ENCODE data around the gene EPS8L1.
"Not testable (repeated sequence)": the region's sequence is repeated elsewhere in the genome, so short reads cannot be mapped to it uniquely, and the experiment has no call there.

Gene EPS8L1

DNA sequence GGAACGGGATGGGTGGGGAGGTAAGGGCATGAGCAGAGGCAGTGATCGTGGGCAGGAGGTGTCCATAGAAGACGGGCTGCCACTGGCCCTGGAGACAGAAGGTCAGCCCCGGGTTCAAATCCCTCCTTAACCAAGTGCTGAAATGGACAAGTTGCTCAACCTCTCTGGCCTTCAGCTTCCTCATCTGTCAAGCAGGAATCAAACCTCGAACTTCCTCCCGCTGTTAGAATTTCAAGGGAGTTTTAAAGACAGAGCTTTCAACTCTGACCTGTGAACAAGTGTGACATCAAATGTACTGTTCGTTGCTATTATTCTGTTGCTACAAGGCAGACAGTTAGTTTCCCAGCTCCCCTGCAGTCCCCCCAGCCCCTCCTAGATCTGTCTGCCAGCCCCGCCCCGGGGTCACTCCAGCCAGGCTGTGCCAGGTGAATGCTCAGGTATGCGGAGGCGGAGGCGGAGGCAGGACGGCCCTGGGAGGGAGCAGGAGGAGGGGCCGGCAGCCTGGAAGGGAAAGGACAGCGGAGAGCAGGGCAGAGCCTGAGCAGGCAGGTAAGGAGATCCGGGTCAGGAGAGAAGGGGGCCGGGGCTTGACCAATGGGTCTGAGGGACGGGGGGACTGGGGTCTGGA, at the start of gene EPS8L1:
Gene EPS8L1 (plus strand): TSS at position 499 of the 628 bp plus-strand sequence. CDS start 576 bp downstream, outside the sequence.
- no peak for DNase-seq (ENCODE audit: low read depth)

GRCh38 chr19:55027140-55027471, 48.6 kb upstream of the EPS8L1 start:
- DNase-seq (ENCODE audit: low read depth): not testable (repeated sequence)

GRCh38 chr19:55027472-55028337, 48.0 kb upstream of the EPS8L1 start:
- no peak for DNase-seq (ENCODE audit: low read depth)

DNA sequence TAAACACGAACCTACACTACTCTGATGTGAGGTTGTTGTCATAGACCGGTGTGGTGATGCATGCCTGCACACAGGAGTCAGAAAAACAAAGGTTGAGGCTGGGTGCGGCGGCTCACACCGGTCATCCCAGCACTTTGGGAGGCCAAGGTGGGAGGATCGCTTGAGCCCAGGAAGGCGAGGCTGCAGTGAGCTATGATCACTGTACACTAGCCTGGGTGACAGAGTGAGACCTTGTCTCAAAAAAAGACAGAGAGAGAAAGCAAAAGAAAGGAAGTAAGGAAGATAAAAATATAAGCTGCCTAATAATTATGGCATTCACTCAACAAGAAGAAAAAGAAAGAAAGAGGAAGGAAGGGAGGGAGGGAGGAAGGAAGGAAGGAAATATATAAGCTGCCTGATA, 46.9 kb upstream of the EPS8L1 start:
- no peak for DNase-seq (ENCODE audit: low read depth)

GRCh38 chr19:55031178-55031577, 44.5 kb upstream of the EPS8L1 start:
- DNase-seq (ENCODE audit: low read depth): no peak

GRCh38 chr19:55032170-55032800, 43.4 kb upstream of the EPS8L1 start:
- no peak for DNase-seq (ENCODE audit: low read depth)

- DNase-seq (ENCODE audit: low read depth): not testable (repeated sequence)
These were observed 42.6 kb upstream of the EPS8L1 start for GRCh38 chr19:55032976-55033643.

DNA sequence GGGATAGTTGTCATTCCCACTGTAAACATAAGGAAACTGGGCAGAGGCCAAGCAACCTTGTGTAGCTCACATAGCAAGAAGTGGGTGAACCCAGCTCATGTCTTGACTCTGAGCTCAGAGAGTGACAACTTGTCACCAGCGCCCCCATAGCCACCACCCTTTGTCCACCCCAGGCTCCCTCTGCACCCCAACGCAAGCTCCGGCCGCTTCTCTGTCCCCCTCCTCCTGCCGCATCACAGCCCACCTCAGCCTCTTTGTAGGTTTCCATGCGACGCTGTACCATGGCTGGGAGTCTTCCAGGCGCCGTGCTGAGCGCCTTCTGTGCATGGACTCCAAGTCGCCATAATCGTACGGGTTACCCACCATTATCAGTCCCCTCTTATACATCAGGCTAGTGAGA, 40.9 kb upstream of the EPS8L1 start:
- DNase-seq (ENCODE audit: low read depth): no peak

DNA sequence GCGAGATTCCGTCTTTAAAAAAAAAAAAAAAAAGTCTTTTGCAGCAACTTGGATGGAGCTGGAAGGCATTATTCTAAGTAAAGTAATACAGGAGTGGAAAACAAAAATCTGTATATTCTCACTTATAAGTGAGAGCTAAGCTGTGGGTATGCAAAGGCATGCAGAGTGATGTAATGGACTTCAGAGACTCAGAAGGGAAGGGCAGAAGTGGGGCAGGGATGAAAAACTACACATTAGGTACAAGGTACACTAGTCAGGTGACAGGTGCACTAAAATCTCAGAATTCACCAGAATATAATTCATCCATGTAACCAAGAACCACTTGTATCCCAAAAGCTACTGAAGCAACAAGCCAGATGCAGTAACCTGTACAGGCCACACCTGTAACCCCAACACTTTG, 39.6 kb upstream of the EPS8L1 start:
- no peak for DNase-seq (ENCODE audit: low read depth)

GRCh38 chr19:55037603-55038002, 38.1 kb upstream of the EPS8L1 start:
- not testable (repeated sequence) for DNase-seq (ENCODE audit: low read depth)

GRCh38 chr19:55040654-55041053, 35.0 kb upstream of the EPS8L1 start:
- not testable (repeated sequence) for DNase-seq (ENCODE audit: low read depth)

DNA sequence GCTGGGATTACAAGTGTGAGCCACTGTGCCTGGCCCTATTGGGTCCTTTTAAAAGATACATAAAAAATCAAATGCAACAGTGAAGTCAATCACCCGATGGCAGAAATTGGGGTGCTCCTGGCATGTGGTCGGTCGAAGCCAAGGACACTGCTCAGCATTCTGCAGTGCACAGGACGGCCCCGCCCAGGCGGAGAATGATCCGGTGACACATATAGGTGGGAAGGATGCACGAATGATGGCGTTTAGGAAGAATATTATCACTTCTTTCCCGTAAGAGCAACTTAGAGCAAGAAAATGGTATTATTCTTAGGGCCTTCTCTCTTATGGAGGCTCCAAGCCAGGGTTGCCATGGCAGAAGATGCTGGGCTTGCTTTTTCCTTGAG, 34.4 kb upstream of the EPS8L1 start:
- DNase-seq (ENCODE audit: low read depth): no peak

DNA sequence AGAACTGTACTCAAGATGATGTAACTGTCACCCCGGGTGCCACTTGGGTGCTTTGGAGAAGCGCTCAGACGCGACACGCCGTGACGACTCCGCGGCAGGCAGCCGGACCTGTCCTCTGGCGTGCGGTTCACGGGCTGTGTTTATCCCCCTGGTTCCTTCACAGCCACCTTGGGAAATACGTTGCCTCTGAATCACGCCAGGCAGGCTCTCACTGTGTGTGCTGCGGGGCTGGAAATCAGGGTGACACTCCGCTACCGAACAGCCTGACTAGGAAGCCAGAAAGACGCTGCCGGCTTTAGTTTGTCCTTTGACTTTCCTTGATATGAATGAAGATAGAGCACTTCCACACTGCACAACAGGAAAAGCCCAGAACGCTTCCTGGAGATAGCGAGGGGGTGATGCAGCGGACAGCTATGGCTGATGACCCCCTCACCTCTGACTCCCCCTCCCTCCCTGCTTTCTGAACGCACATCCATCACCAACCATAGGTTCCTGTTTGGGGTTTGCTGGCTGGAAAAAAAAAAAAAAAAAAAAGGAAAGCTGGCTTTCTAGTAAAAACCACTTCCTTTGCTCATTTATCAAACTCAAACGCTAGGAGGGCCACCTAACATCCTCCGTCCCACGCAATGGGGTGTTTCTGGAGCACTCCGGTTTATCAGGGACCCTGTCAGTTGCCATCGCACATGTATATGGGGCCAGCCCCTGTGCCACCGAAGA, 33.9 kb upstream of the EPS8L1 start:
- no peak for DNase-seq (ENCODE audit: low read depth)

DNA sequence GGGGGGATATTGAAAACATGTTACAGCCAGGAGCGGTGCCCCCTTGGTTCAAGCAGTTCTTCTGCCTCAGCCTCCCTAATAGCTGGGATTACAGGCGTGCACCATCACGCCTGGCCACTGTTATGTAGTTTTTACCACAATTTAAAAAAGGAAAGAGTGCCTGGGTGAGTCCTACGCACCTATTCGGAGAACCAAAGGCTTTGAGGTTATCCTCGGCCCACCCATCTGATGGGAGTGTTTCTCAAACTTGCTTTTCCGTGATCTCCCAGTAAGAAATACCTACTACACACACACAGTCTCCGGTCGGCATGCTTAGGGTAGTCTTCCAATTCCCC, 33.4 kb upstream of the EPS8L1 start:
- no peak for DNase-seq (ENCODE audit: low read depth)

- no peak for DNase-seq (ENCODE audit: low read depth)
These were observed 33.0 kb upstream of the EPS8L1 start for GRCh38 chr19:55042688-55043087.

- DNase-seq (ENCODE audit: low read depth): no peak
These were observed 31.4 kb upstream of the EPS8L1 start for GRCh38 chr19:55044286-55044685.

DNA sequence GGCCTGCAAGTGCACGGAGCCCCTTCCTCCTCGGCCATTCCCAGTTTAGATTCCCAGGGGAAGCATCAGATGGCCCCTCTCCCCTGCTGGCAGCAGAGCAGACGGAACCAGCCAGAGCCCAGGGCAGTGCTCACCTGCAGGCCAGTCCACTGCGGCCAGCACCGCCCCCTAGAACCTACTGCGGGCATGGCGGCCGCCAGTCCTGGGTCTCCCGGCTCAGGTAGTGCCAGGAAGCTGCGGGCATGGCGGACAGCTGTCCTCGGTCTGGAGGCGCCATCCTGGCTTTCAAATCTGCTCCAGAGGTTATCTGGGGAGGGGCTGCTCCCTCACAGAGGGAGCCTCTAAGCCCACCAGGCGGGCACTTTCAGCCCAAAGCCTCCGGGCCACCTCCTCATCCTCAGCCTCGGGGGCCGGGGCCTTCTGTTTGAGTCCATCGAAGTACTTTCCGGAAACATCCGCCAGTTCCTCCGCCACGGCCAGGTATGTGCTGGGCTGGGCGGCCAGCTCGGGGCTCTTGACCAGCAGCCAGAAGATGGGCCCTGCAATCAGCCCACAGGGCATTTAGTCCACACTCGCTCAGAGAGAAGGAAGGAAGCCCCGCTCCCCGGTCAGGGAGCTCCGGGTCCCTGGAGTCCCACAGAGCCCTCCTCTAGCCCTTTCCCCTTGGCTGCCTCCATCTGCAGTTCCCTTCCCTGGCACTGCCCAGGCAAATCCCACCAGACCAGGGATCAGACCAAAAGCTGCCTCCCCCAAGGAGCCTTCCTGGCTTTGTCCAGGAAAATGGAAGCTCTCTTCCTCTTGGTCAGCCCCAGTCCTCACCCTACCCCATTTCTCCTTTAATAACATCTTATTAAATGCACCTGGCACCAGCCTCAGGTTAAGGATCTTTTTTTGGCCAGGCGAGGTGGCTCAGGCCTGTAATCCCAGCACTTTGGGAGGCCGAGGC, 30.6 kb upstream of the EPS8L1 start:
- DNase-seq (ENCODE audit: low read depth): no peak

DNA sequence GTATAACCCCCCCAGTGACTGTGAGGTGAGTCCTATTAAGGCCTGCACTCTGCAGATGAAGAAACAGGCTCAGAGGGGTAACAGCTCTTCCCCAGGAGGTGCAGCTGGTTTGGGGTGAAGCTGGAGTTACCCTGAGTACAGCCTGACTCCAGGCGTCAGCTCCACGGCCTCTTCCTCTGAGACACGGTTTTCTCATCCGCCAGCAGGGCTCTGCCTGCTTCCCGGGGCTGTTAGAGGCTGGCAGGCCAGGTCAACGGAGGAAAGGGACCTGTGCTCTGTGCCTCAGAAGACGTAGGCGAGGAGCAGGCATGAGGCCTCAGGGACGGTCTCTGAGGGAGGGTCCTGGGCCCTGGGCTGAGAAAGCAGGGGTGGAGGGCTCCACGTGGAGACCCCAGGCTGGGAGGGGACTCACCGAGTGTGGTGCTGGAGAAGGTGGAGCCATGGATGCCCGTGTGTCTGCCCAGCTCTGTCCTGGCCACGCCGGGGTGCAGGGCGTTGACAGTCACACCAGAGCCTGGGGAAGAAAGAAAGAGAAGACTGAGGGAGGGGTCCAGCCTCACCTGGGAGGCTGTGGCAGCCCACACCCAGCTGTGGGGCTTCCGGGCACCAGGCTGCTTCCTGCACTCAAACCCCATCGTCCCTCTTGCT, 28.6 kb upstream of the EPS8L1 start:
- no peak for DNase-seq (ENCODE audit: low read depth)

- DNase-seq (ENCODE audit: low read depth): no peak
These were observed 27.7 kb upstream of the EPS8L1 start for GRCh38 chr19:55047951-55048350.

DNA sequence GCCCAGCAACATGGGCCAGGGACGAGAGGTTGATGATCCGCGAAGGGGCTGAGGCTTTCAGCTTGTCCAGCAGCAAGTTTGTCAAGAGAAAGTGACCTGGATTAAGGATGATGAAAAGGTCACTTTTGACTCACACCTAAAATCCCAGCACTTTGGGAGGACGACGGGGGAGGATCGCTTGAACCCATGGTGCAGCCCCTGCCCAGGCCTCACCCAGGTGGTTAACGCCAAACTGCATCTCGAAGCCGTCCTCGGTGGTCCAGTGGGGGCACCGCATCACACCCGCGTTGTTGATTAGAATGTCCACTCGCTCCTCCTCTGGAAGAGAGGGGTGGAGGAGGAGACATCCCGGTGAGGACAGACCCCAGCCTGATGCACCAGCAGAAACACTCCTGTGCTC, 27.2 kb upstream of the EPS8L1 start:
- DNase-seq (ENCODE audit: low read depth): no peak
